ENCODE data around the gene KAT2B.

Gene KAT2B

GRCh38 chr3:20039765-20040547 lies at the start of gene KAT2B:
KAT2B (plus strand) TSS chr3:20040446; CDS start chr3:20040478, 32 bp downstream.
- in situ Hi-C loops (cut with MboI; ENCODE audit: low sequenced_read_pairs, unreplicated experiment) = no loop called here
- peak; percentile 86 for DNase-seq (ENCODE audit: low spot score)
- peak; percentile 70 for TF ChIP-seq CTCF (IDR thresholded peaks at IDR 0.05; ENCODE audit: borderline replicate concordance, control extremely low read depth, extremely low read depth, insufficient read depth, missing control alignments)

- in situ Hi-C loops (cut with MboI; ENCODE audit: low sequenced_read_pairs, unreplicated experiment) = no loop called here
- no peak for DNase-seq (ENCODE audit: low spot score)
- TF ChIP-seq CTCF (IDR thresholded peaks at IDR 0.05; ENCODE audit: borderline replicate concordance, control extremely low read depth, extremely low read depth, insufficient read depth, missing control alignments) = no peak
Measured at GRCh38 chr3:19994796-19995195, 45.5 kb upstream of the KAT2B start.

- TF ChIP-seq CTCF (IDR thresholded peaks at IDR 0.05; ENCODE audit: borderline replicate concordance, control extremely low read depth, extremely low read depth, insufficient read depth, missing control alignments) = no peak
- DNase-seq (ENCODE audit: low spot score) = no peak
- in situ Hi-C loops (cut with MboI; ENCODE audit: low sequenced_read_pairs, unreplicated experiment) = no loop called here
Measured at GRCh38 chr3:19997502-19997901, 42.7 kb upstream of the KAT2B start.

- no peak for DNase-seq (ENCODE audit: low spot score)
- in situ Hi-C loops (cut with MboI; ENCODE audit: low sequenced_read_pairs, unreplicated experiment) = no loop called here
- no peak for TF ChIP-seq CTCF (IDR thresholded peaks at IDR 0.05; ENCODE audit: borderline replicate concordance, control extremely low read depth, extremely low read depth, insufficient read depth, missing control alignments)
Measured at GRCh38 chr3:20001932-20002331, 38.3 kb upstream of the KAT2B start.

- in situ Hi-C loops (cut with MboI; ENCODE audit: low sequenced_read_pairs, unreplicated experiment) = no loop called here
- no peak for DNase-seq (ENCODE audit: low spot score)
- TF ChIP-seq CTCF (IDR thresholded peaks at IDR 0.05; ENCODE audit: borderline replicate concordance, control extremely low read depth, extremely low read depth, insufficient read depth, missing control alignments) = no peak
Measured at GRCh38 chr3:20007960-20008359, 32.3 kb upstream of the KAT2B start.

- no peak for TF ChIP-seq CTCF (IDR thresholded peaks at IDR 0.05; ENCODE audit: borderline replicate concordance, control extremely low read depth, extremely low read depth, insufficient read depth, missing control alignments)
- no peak for DNase-seq (ENCODE audit: low spot score)
- in situ Hi-C loops (cut with MboI; ENCODE audit: low sequenced_read_pairs, unreplicated experiment) = no loop called here
Measured at GRCh38 chr3:20008646-20009045, 31.6 kb upstream of the KAT2B start.

Data from GM13976 (cell line).